ENCODE measurements around the gene MRI1.

Gene MRI1

DNA sequence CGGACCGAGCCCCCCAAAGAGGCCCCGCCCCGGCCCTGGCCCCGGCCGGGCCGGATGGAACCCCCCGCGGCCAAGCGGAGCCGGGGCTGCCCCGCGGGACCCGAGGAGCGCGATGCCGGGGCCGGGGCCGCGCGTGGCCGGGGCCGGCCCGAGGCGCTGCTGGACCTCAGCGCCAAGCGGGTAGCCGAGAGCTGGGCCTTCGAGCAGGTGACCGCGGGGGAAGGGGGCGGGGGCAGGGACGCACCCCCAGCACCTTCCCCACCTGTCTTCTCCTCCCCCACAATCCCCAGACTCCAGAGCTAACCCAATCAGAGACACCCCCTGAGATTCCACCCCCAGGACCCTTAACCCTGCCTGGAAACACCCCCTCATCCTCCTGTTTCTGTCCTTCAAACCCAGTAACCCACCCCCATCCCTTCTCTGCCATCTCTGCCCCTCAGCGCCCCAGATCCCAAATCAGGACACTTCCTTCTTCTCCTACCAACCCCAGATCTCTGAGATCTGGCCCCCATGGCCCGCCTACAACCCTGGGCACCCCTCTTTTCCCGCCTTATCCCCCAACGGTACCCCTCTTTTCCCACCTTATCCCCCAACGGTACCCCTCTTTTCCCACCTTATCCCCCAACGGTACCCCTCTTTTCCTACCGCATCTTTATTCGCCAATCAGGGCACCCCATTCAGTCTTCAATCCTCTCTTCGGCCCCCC is 31.4 kb downstream of the MRI1 start:
- DNase-seq, result no peak

- DNase-seq, result no peak
These were observed 32.2 kb downstream of the MRI1 start for GRCh38 chr19:13796301-13797057.

GRCh38 chr19:13797058-13797440 is 32.7 kb downstream of the MRI1 start:
- DNase-seq, result no peak

GRCh38 chr19:13797870-13798269 is 33.5 kb downstream of the MRI1 start:
- no peak for DNase-seq

- DNase-seq, result no peak
These were observed 35.3 kb downstream of the MRI1 start for GRCh38 chr19:13799669-13800068.

DNA sequence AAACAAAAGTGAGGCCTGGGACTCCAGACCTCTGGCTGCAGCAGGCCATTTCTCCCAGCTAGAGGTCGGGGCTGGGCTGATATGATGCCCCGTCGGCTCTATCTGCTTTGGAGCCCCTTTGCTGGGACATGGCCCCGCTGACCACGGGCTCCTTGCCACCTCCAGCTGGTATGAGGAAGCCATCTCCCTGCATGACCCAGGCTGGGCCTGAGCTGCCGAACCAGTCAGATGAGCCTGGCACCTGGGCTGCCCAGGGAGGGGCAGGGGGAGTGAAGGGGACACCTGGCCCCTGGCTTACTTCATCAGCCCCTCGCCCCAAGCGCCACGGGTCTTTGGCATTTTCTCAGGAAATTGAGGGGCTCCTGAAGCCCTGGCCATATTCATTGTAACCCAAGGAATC is 38.7 kb downstream of the MRI1 start:
- DNase-seq, result no peak

- peak; percentile 42 for DNase-seq
These were observed 40.7 kb downstream of the MRI1 start for GRCh38 chr19:13804830-13805683.

- DNase-seq, result no peak
These were observed 42.4 kb downstream of the MRI1 start for GRCh38 chr19:13806728-13807127.

DNA sequence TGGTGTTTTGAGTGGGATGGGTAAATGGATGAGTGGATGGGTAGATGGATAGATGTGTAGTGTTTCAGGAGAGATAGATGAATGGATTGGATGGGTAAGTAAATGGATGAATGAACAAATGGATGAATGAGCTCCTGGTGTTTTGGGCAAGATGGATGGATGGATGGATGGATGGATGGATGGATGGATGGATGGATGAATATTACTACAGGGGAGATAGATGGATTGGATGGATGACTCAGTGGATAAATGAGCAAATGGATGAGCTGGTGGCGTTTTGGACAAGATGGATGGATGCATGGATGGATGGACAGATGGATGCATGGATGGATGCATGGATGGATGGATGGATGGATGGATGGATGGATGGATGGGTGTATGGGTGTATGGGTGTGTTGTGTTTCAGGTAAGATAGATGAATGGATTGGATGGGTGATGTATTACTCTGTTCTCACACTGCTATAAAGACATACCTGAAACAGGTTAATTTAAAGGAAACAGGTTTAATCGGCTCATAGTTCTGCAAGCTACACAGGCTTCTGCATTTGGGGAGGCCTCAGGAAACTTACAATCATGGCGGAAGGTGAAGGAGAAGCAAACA is 43.2 kb downstream of the MRI1 start:
- DNase-seq, result no peak

DNA sequence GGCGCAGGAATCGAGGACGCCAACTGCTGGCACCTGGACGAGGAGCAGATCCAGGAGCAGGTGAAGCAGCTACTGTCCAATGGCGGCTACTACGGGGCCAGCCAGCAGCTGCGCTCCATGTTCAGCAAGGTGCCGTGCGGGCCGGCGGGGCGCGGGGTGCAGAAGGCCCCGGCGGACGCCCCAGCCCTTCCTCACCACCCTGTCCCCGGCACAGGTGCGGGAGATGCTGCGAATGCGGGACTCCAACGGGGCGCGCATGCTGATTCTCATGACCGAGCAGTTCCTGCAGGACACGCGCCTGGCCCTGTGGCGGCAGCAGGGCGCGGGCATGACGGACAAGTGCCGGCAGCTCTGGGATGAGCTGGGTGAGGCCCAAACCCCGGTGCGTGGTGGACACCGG is 44.5 kb downstream of the MRI1 start:
- DNase-seq, result no peak

DNA sequence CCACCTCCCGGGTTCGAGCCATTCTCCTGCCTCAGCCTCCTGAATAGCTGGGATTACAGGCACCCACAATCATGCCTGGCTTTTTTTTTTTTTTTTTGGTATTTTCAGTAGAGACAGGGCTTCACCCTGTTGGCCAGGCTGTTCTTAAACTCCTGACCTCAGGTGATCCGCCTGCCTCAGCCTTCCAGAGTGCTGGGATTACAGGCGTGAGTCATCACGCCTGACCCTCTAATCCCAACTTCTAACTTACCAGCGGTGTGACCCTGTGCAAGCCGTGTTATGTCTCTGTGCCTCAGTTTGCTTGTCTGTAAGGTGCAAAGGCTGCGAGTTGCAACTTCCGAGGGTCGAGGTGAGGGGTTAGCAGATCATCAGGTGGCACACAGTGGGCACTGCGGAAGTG is 48.2 kb downstream of the MRI1 start:
- DNase-seq, result no peak

GRCh38 chr19:13813147-13813546 is 48.8 kb downstream of the MRI1 start:
- no peak for DNase-seq

DNA sequence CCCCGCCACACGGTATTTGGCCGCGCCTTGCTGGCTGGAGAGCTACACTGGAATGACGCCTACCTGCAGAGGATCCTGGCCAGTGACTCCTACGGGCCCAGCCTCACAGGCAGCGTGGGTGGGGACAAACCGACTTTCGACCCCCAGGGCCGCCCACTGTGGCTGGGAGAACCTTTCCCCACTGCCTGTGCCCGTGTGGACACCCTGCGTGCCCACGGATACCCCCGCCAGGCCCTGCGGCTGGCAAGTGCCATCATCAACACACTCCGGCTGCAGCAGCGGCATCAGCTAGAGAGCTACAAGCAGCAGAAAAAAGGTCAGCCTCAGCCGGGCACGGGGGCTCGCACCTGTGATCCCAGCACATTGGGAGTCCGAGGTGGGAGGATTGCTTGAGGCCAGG is 50.2 kb downstream of the MRI1 start:
- no peak for DNase-seq

DNA sequence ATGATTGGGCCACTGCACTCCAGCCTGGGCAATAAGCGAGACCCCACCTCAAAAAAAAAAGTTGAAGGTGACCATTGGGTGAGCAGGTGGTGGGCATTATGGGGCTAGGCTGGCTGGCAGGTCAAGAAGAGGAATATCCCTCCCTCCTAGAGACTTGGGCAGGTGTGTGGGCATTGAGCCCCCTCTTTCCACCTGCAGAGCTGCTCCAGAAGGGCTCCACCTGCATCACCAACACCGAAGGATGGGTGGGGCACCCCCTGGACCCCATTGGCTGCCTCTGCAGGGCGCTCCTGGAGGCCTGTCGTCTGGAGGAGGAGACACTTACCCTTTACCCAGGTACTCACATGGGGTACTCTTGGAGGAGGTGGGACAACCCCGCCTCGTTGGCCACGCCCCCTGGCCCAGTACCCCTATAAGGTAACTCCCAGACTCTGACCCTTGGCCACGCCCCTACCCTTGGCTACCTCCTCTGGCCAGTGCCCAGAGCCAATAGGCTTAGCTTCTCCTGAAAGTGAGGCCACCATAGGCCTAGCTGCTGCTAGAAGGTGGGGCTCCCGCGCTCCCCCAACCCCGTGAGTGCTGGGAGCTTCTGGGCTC is 52.8 kb downstream of the MRI1 start:
- DNase-seq, result peak; percentile 12

GRCh38 chr19:13817615-13818371 is 53.5 kb downstream of the MRI1 start:
- peak; percentile 56 for DNase-seq

- DNase-seq, result no peak
These were observed 54.9 kb downstream of the MRI1 start for GRCh38 chr19:13819238-13819637.

DNA sequence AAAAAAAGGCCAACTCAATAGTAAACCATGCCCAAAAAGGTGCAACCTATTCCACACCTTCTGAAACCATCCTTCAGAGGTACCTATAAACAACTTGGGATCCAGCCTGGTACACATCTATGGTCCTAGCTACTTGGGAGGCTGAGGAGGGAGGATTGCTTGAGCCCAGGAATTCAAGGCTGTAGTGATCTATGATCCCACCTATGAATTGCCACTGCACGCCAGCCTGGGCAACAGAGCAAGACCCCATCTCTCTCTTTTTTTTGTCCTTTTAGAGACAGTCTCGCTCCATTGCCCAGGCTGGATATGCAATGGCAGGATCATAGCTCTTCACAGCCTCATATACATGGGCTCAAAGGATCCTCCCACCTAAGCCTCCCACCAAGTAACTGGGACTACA is 57.0 kb downstream of the MRI1 start:
- no peak for DNase-seq

GRCh38 chr19:13823256-13823655 is 58.9 kb downstream of the MRI1 start:
- DNase-seq, result no peak
